GM21737 (cell line): ENCODE data around the gene ACVR1B.

Source experiments
- ATAC-seq: cut with Tn5 transposase; IDR thresholded peaks from one replicate; pipeline ENCODE4 v1.9.1; 2021; ENCODE audit warnings: mild to moderate bottlenecking, moderate library complexity; ENCODE audit not compliant: unreplicated experiment

Gene ACVR1B

GRCh38 chr12:51951199-51951842 lies at the start of gene ACVR1B:
Gene ACVR1B, plus strand, starts transcription at chr12:51951699. Its CDS starts 45 bp downstream, at chr12:51951744.
- peak; percentile 80 for ATAC-seq

- no peak for ATAC-seq
Observed at GRCh38 chr12:51901881-51902280, 49.6 kb upstream of the ACVR1B start.

- ATAC-seq, result no peak
Observed at GRCh38 chr12:51904951-51905470, 46.5 kb upstream of the ACVR1B start.

- ATAC-seq, result no peak
Observed at GRCh38 chr12:51905471-51906429, 45.7 kb upstream of the ACVR1B start.

DNA sequence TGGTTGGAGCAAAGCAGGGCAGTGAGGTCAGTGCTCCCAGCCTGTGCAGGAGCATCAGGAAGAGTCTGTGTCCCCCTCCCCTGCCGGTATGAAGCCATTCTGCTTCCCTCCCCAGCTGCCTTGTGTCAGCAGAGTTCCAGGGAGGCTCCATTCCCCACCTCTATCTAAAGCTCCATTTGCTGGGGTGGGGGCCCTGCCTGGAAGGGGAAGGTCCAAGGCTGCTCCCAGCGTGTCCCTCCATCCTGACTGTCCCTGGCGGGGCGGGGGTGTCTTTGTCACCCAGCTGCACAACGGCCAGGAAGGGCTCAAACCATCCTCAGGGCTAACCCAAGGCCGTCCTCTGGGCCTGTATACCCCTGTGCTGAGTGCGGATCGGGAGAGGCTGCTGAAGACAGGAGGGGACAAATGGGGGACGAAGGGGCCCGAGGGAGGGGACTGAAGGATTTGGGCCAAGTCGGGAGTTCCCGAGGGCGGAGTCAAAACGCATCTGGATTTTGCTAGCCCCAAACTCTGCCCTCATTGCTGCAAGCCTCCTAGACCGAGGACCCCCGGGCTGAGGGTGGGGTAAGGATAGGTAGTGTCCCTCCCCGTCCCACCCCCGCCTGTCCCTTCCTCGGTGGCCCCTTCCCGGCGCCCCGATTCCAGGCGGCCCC lies 44.9 kb upstream of the ACVR1B start:
- no peak for ATAC-seq

- no peak for ATAC-seq
Observed at GRCh38 chr12:51907083-51907855, 44.2 kb upstream of the ACVR1B start, which contains the start of gene ACVRL1. Gene ACVRL1, plus strand, starts transcription at chr12:51907504. Its CDS starts 4,971 bp downstream, at chr12:51912475.

DNA sequence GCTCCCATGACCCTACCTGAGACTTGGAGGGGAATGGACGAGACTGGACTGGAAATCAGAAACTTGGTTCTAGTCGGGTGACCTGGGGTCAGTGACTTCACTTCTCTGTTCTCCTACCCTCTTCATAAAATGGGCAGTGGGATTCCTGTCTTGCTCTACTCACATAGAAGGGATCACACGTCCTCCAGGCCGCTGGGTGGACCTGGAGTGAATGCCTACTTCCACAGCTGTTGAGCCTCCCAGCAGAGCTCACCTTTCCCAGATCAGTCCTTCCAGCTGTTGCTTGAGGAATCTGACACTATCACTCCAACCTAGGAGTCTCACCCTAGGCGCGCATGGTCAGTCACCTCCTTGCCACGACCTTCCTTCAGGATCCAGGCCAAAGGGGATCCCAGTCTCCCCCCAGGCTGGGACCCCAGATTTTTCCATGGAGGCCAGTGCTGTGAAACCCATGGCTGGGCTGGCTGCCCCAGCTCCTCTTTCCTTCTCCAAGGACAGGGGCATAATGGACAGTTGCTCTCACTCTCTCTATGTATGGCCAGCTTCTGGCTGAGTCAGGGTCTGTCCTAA lies 43.6 kb upstream of the ACVR1B start:
- no peak for ATAC-seq

GRCh38 chr12:51908876-51909592 lies 42.5 kb upstream of the ACVR1B start:
- no peak for ATAC-seq

- ATAC-seq, result no peak
Observed at GRCh38 chr12:51910168-51910567, 41.3 kb upstream of the ACVR1B start.

- ATAC-seq, result no peak
Observed at GRCh38 chr12:51910691-51911090, 40.8 kb upstream of the ACVR1B start.

DNA sequence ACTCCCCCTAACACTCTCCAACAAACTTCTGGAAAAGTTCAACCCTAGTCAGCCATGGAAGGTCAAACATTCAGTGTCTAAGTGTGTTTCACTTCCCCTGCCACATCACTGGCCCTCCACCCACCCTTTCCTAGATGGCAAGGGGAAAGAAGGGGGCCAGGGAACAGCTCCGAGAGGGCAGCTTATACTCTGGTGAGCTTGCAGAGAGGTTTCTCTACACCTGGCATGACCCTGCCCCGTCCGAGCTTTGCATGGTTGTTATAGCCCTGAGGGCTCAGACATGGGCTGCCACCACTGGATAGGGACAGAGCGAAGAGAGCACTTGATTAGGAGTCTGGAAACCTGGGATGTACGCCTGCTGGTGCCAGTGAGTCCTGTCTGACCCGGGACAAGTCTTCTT lies 40.2 kb upstream of the ACVR1B start:
- no peak for ATAC-seq

GRCh38 chr12:51911788-51912711 lies 39.4 kb upstream of the ACVR1B start:
- no peak for ATAC-seq

DNA sequence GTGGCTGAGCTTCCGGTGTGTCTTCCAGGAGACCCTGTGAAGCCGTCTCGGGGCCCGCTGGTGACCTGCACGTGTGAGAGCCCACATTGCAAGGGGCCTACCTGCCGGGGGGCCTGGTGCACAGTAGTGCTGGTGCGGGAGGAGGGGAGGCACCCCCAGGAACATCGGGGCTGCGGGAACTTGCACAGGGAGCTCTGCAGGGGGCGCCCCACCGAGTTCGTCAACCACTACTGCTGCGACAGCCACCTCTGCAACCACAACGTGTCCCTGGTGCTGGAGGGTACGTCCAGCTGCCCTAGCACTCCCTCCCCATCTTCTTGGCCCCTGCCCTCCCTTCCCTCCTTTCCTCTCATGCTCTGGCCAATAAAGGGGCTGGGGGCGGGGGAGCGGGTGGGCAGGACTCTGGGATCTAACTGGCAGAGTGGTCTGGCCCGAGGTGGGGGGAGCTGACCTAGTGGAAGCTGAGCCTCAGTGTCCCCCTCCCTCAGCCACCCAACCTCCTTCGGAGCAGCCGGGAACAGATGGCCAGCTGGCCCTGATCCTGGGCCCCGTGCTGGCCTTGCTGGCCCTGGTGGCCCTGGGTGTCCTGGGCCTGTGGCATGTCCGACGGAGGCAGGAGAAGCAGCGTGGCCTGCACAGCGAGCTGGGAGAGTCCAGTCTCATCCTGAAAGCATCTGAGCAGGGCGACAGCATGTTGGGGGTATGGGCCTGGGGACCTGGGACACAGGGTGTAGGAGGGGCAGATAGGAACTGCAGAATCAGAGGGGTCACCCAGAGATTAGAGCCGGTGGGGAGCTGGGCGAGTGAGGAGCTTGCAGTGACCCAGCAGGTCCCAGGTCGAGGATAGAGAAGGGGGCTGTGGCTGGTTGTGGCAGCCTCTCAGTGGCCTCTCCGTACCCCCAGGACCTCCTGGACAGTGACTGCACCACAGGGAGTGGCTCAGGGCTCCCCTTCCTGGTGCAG lies 38.1 kb upstream of the ACVR1B start:
- ATAC-seq, result no peak

DNA sequence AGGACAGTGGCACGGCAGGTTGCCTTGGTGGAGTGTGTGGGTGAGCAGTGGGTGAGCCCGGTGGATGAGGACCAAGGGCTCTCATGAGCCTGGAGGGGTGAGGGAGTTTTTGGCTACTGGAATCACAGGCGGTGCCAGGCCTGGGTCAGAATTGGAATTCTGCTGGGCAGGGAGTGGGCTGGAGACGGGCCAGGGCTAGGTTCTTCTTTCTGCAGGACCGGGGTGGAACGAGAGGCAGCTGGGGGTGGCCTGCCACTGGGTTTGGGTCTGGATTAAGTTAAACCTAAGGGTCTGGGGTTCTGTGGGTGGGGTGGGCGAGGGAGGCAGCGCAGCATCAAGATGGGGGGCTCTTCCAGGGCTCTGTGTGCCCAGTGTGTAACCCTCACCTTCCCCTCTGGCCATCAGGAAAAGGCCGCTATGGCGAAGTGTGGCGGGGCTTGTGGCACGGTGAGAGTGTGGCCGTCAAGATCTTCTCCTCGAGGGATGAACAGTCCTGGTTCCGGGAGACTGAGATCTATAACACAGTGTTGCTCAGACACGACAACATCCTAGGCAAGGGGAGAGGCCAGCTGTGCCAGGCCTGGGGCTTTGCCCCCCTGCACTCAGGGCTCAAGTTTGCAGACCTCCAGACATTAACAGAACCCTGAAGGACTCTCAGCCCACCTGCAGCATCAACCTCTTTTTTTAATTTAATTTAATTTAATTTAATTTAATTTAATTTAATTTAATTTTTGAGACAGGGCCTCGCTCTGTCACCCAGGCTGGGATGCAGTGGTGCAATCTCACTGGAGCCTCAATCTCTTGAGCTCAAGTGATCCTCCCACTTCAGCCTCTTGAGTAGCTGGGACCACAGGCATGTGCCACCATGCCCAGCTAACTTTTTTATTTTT lies 37.2 kb upstream of the ACVR1B start:
- ATAC-seq, result no peak

DNA sequence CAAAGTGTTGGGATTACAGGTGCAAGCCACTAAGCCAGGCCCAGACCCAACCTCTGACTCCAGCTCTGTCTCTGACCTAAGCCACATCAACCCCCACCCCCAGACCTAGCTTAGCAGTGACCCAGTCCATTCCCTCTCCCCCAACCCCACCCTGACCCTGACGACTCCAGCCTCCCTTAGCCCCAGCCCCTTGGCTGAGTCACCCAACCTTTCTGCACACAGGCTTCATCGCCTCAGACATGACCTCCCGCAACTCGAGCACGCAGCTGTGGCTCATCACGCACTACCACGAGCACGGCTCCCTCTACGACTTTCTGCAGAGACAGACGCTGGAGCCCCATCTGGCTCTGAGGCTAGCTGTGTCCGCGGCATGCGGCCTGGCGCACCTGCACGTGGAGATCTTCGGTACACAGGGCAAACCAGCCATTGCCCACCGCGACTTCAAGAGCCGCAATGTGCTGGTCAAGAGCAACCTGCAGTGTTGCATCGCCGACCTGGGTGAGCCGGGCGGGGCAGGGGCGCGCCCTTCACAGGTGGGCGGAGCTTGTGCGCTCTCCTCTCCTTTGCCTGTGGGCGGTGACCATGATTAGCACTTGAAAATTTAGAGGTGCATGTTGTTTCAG lies 36.4 kb upstream of the ACVR1B start:
- no peak for ATAC-seq

DNA sequence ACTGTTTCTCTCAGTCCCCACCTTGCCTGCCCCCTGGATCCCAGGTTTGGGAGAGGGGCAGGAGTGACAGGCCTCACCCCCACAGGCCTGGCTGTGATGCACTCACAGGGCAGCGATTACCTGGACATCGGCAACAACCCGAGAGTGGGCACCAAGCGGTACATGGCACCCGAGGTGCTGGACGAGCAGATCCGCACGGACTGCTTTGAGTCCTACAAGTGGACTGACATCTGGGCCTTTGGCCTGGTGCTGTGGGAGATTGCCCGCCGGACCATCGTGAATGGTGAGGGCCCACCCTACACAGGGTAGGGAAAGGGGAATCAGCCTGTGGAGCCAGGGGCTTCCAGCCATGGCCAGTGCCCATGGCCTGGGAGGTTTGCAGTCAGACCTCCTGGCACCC lies 35.5 kb upstream of the ACVR1B start:
- ATAC-seq, result no peak
